Ovary (tissue), 3 donors: ENCODE results near the gene USH1G.

Experiments
- CTCF ChIP-seq, 3 donors: fragments of 450-650 bp in 2 of 3; fragments of 200-600 bp in 1 of 3; IDR thresholded peaks; one replicate each; pipeline versions ENCODE4 v1.5.1 to v1.8.0; 2016 to 2022; ENCODE audit warnings: antibody characterized with exemption in 3 of 3, mild to moderate bottlenecking in 1 of 3
- EP300 ChIP-seq: sonication (generic); formaldehyde crosslinking; IDR thresholded peaks from one replicate; pipeline ENCODE4 v1.6.1; 2017; ENCODE audit warnings: antibody characterized with exemption
- donor health status: DM: no; HTN: no; CAD: no.

- TF ChIP-seq EP300 (no peak), CTCF (IDR thresholded peaks at IDR 0.05) (no peak)
These were observed 28.0 kb upstream of the USH1G start for GRCh38 chr17:74951065-74951464.
